ENCODE data around the gene RPTOR.

RPTOR gene

DNA sequence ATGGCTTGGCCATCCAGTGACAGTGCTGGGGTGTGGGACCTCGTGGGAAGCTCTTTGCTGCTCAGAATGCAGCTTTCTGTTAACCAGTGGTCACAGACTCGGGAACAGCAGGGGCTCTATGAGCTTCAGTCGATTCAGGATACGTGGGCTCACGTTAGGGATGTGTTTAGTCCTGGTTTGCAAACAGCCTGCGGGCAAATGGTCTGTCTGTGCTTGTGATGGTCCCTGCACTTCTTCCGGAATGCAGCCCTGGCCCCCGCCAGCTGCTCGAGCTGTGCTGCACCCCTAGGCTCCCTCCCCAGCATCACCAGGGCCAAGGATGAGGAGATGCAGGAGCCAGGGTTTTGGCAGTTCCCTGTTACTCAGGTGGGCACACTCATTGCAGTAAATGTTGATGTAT lies 274.2 kb downstream of the RPTOR start:
- Histone ChIP-seq H3K36me3 (ENCODE audit: control insufficient read depth, insufficient read depth, low read length) (no peaks in the 10 kb centered on the region), H3K27me3 (replicated peaks; ENCODE audit: control insufficient read depth, insufficient read depth, low read length, poor library complexity, severe bottlenecking) (no peaks in the 10 kb centered on the region), H3K4me3 (ENCODE audit: insufficient read depth, low read depth, low read length, poor library complexity, severe bottlenecking) (no peak overlapping the region), H3K27ac (ENCODE audit: insufficient read depth, low read length, poor library complexity, severe bottlenecking) (no peak overlapping the region), H3K9me3 (ENCODE audit: control insufficient read depth, low read length) (no peaks in the 10 kb centered on the region), H3K4me1 (ENCODE audit: control insufficient read depth, insufficient read depth, low read length, poor library complexity, severe bottlenecking) (peaks cover 4% of the 10 kb centered on the region)
- no peak for DNase-seq

GRCh38 chr17:80819422-80820164 lies 275.0 kb downstream of the RPTOR start:
- H3K9me3 ChIP-seq (ENCODE audit: control insufficient read depth, low read length): no peaks in the 10 kb centered on the region
- no peaks in the 10 kb centered on the region for H3K27me3 ChIP-seq (replicated peaks; ENCODE audit: control insufficient read depth, insufficient read depth, low read length, poor library complexity, severe bottlenecking)
- no peak for DNase-seq
- no peak overlapping the region for H3K27ac ChIP-seq (ENCODE audit: insufficient read depth, low read length, poor library complexity, severe bottlenecking)
- no peaks in the 10 kb centered on the region for H3K36me3 ChIP-seq (ENCODE audit: control insufficient read depth, insufficient read depth, low read length)
- peaks cover 4% of the 10 kb centered on the region for H3K4me1 ChIP-seq (ENCODE audit: control insufficient read depth, insufficient read depth, low read length, poor library complexity, severe bottlenecking)
- H3K4me3 ChIP-seq (ENCODE audit: insufficient read depth, low read depth, low read length, poor library complexity, severe bottlenecking): no peak overlapping the region

- Histone ChIP-seq H3K27ac (ENCODE audit: insufficient read depth, low read length, poor library complexity, severe bottlenecking) (no peak overlapping the region), H3K9me3 (ENCODE audit: control insufficient read depth, low read length) (no peaks in the 10 kb centered on the region), H3K27me3 (replicated peaks; ENCODE audit: control insufficient read depth, insufficient read depth, low read length, poor library complexity, severe bottlenecking) (no peaks in the 10 kb centered on the region), H3K36me3 (ENCODE audit: control insufficient read depth, insufficient read depth, low read length) (peaks cover 3% of the 10 kb centered on the region), H3K4me1 (ENCODE audit: control insufficient read depth, insufficient read depth, low read length, poor library complexity, severe bottlenecking) (peaks cover 4% of the 10 kb centered on the region), H3K4me3 (ENCODE audit: insufficient read depth, low read depth, low read length, poor library complexity, severe bottlenecking) (no peak overlapping the region)
- no peak for DNase-seq
These were observed 275.7 kb downstream of the RPTOR start for GRCh38 chr17:80820331-80820730.

DNA sequence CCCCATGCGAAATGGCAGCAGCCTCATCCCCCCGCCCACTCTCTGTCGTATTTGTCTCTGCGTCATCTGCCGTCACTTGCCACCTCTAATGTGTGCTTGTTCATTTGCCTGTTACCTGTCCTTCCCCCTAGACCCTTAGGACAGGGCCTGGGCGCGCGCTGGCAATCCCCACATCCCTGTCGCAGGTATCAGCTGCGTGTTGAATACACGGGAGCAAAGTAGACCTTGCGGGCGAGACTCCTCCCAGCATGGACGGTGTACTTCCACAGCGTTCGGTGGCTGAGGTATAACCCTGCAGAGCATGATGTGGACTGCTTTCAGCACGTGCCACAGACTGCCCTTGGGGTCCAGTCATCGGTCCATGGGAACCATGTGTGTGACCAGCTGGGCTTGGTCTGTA lies 276.9 kb downstream of the RPTOR start:
- no peak overlapping the region for H3K4me3 ChIP-seq (ENCODE audit: insufficient read depth, low read depth, low read length, poor library complexity, severe bottlenecking)
- no peak for DNase-seq
- H3K27me3 ChIP-seq (replicated peaks; ENCODE audit: control insufficient read depth, insufficient read depth, low read length, poor library complexity, severe bottlenecking): no peaks in the 10 kb centered on the region
- no peak overlapping the region for H3K27ac ChIP-seq (ENCODE audit: insufficient read depth, low read length, poor library complexity, severe bottlenecking)
- H3K36me3 ChIP-seq (ENCODE audit: control insufficient read depth, insufficient read depth, low read length): peaks cover 14% of the 10 kb centered on the region
- peaks cover 4% of the 10 kb centered on the region for H3K4me1 ChIP-seq (ENCODE audit: control insufficient read depth, insufficient read depth, low read length, poor library complexity, severe bottlenecking)
- no peaks in the 10 kb centered on the region for H3K9me3 ChIP-seq (ENCODE audit: control insufficient read depth, low read length)

DNA sequence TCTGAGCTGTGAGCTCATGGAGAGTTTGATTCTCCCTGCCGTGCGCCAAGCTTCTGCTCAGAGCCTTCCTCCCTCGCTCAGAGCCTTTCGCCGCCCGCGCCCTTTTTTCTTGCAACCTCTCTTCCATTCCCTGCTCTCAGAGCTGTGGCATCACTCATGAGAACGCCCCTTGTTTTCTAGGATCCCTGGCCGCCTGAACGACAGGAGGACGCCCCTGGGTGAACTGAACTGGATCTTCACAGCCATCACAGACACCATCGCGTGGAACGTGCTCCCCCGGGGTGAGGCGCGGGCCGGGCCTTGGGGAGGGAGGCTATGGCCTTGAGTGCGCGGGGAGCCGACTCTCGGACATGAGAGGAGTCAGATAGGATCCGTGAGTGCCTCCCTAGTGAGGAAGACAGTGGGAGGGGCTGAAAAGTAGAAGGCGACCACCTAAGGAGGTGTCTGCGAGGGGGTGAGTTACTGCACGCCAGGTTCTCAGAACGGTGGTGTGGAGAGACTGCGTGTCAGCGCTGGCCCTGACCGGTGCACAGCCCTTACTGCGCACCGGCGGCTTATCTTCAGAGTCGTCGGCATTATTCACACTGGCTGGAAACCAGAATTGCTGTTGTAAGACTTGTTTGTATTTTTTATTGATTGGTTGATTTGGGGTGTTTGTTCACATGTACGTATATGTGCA lies 277.5 kb downstream of the RPTOR start:
- Histone ChIP-seq H3K4me1 (ENCODE audit: control insufficient read depth, insufficient read depth, low read length, poor library complexity, severe bottlenecking) (peaks cover 4% of the 10 kb centered on the region), H3K27ac (ENCODE audit: insufficient read depth, low read length, poor library complexity, severe bottlenecking) (no peak overlapping the region)
- no peak for DNase-seq

GRCh38 chr17:80822700-80823410 lies 278.2 kb downstream of the RPTOR start:
- no peak for DNase-seq
- Histone ChIP-seq H3K4me3 (ENCODE audit: insufficient read depth, low read depth, low read length, poor library complexity, severe bottlenecking) (no peak overlapping the region), H3K36me3 (ENCODE audit: control insufficient read depth, insufficient read depth, low read length) (peaks cover 19% of the 10 kb centered on the region), H3K9me3 (ENCODE audit: control insufficient read depth, low read length) (no peaks in the 10 kb centered on the region), H3K4me1 (ENCODE audit: control insufficient read depth, insufficient read depth, low read length, poor library complexity, severe bottlenecking) (peaks cover 4% of the 10 kb centered on the region), H3K27me3 (replicated peaks; ENCODE audit: control insufficient read depth, insufficient read depth, low read length, poor library complexity, severe bottlenecking) (no peaks in the 10 kb centered on the region), H3K27ac (ENCODE audit: insufficient read depth, low read length, poor library complexity, severe bottlenecking) (no peak overlapping the region)

More for the DNA sequence above, 277.5 kb downstream of the RPTOR start:
- peaks cover 16% of the 10 kb centered on the region for H3K36me3 ChIP-seq (ENCODE audit: control insufficient read depth, insufficient read depth, low read length)
- no peaks in the 10 kb centered on the region for H3K9me3 ChIP-seq (ENCODE audit: control insufficient read depth, low read length)
- H3K27me3 ChIP-seq (replicated peaks; ENCODE audit: control insufficient read depth, insufficient read depth, low read length, poor library complexity, severe bottlenecking): no peaks in the 10 kb centered on the region
- H3K4me3 ChIP-seq (ENCODE audit: insufficient read depth, low read depth, low read length, poor library complexity, severe bottlenecking): no peak overlapping the region

GRCh38 chr17:80824549-80825470 lies 280.2 kb downstream of the RPTOR start:
- Histone ChIP-seq H3K4me1 (ENCODE audit: control insufficient read depth, insufficient read depth, low read length, poor library complexity, severe bottlenecking) (peaks cover 4% of the 10 kb centered on the region), H3K9me3 (ENCODE audit: control insufficient read depth, low read length) (no peaks in the 10 kb centered on the region), H3K36me3 (ENCODE audit: control insufficient read depth, insufficient read depth, low read length) (peaks cover 19% of the 10 kb centered on the region), H3K27me3 (replicated peaks; ENCODE audit: control insufficient read depth, insufficient read depth, low read length, poor library complexity, severe bottlenecking) (no peaks in the 10 kb centered on the region), H3K27ac (ENCODE audit: insufficient read depth, low read length, poor library complexity, severe bottlenecking) (no peak overlapping the region), H3K4me3 (ENCODE audit: insufficient read depth, low read depth, low read length, poor library complexity, severe bottlenecking) (no peak overlapping the region)
- DNase-seq: no peak

DNA sequence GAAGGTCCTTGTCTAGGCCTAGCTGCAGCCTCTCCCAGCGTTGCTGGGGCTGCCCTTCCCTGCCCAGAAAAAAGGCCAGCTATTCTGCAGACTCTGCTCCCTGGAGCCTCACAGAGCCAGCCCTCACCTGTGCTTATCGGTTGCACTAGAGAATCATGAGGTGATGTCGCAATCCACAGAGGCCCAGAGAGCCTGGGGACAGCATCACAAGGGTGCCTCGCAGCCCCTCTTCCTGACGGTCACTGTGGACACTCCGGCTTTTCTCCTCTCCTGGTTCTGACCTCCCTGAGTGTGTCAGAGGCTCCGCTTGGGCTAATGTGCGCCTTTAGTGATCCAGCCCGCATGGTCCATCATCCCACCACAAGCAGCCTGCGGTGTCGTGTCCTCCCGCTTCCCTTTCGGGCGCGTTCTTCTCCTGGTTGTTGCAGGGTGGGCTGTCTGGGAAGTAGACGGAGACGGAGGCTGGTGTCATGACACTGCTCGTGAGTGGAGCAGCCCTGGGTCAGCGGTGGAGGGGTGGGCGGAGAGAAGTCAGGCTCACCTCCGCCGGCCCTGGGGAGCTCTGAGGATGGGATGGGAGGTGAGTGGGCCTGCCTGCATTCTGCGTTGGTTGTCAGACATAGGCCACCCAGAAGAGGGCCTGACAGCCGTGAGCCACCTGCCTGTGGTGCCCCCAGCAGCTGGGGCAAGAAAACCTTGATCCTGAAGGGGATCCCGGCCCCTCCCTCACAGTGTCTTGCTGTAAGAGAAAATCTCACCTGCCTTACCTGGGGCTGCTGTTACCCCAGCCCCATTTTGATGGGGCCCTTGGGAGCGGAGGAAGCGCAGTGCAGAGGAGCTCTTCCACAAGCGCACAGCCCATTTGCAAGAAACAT lies 281.1 kb downstream of the RPTOR start:
- Histone ChIP-seq H3K4me3 (ENCODE audit: insufficient read depth, low read depth, low read length, poor library complexity, severe bottlenecking) (no peak overlapping the region), H3K27ac (ENCODE audit: insufficient read depth, low read length, poor library complexity, severe bottlenecking) (no peak overlapping the region), H3K9me3 (ENCODE audit: control insufficient read depth, low read length) (no peaks in the 10 kb centered on the region), H3K4me1 (ENCODE audit: control insufficient read depth, insufficient read depth, low read length, poor library complexity, severe bottlenecking) (no peaks in the 10 kb centered on the region), H3K27me3 (replicated peaks; ENCODE audit: control insufficient read depth, insufficient read depth, low read length, poor library complexity, severe bottlenecking) (no peaks in the 10 kb centered on the region), H3K36me3 (ENCODE audit: control insufficient read depth, insufficient read depth, low read length) (peaks cover 19% of the 10 kb centered on the region)
- no peak for DNase-seq

Data from effector memory CD4-positive, alpha-beta T cell (primary cell).